ENCODE results near the gene ACADVL. TPM values are rescaled to one million over a fixed set of nuclear protein-coding genes. Genes with fewer than 3 reads are reported as not detected.
A peak's percentile ranks its signal among the peaks of the same experiment; 100 is the strongest.

The ACADVL gene
- total and polyA plus RNA-seq, 2 experiments from 2014 or later, result 441 to 453 TPM

GRCh38 chr17:7221278-7222092 lies 1.7 kb downstream of the ACADVL start:
- Histone ChIP-seq H3K4me3 (peak overlapping the region; percentile 81), H3K4me1 (ENCODE audit: insufficient read depth) (peaks cover 18% of the 10 kb centered on the region; the same call in 1 of the 2 replicates), H3K4me2 (ENCODE audit: unreplicated experiment) (peak overlapping the region; percentile 91), H3K9me3 (ENCODE audit: low read depth) (no peaks in the 10 kb centered on the region), H3F3A (ENCODE audit: insufficient read depth) (peaks cover 23% of the 10 kb centered on the region; the same call in 1 of the 2 replicates), H3K27me3 (replicated peaks; ENCODE audit: insufficient read depth) (no peaks in the 10 kb centered on the region), H3K36me3 (ENCODE audit: low read depth) (peaks cover 21% of the 10 kb centered on the region; the same call in 1 of the 2 replicates), H2AFZ (no peak overlapping the region), H3K79me2 (ENCODE audit: insufficient read depth) (peaks cover 42% of the 10 kb centered on the region), H3K27ac (peak overlapping the region; percentile 86), H3K9me2 (ENCODE audit: insufficient read depth) (no peaks in the 10 kb centered on the region), H4K20me1 (ENCODE audit: insufficient read depth) (no peaks in the 10 kb centered on the region), H3K9ac (peak overlapping the region; percentile 91; the same call in 1 of the 2 replicates)
- in situ Hi-C loops (cut with MboI), result no loop called here
- TF ChIP-seq EZH2phosphoT487 (IDR thresholded peaks at IDR 0.05; ENCODE audit: insufficient read depth, low read depth) (no peak), EZH2 (IDR thresholded peaks at IDR 0.05; ENCODE audit: insufficient read depth, poor library complexity, severe bottlenecking) (no peak)
- DNase-seq, result no peak
- 65% methylated on average over 10 of the region's 10 CpGs for WGBS, 2 experiments (ENCODE audit: low coverage in 1 of 2, low lambda C conversion rate in 2 of 2, missing lambda C conversion rate in 2 of 2)

- H3K27me3 ChIP-seq (replicated peaks; ENCODE audit: insufficient read depth), result no peaks in the 10 kb centered on the region
- H3K79me2 ChIP-seq (ENCODE audit: insufficient read depth), result peaks cover 36% of the 10 kb centered on the region
- H3K4me3 ChIP-seq, result no peak overlapping the region
- in situ Hi-C loops (cut with MboI), result no loop called here
- H3K4me2 ChIP-seq (ENCODE audit: unreplicated experiment), result no peak overlapping the region
- no peak overlapping the region for H2AFZ ChIP-seq
- WGBS, 2 experiments (ENCODE audit: low coverage in 1 of 2, low lambda C conversion rate in 2 of 2, missing lambda C conversion rate in 2 of 2), result 76 to 80% methylated on average over 15 of the region's 15 CpGs
- H3K27ac ChIP-seq, result no peak overlapping the region
- no peaks in the 10 kb centered on the region for H4K20me1 ChIP-seq (ENCODE audit: insufficient read depth)
- peaks cover 21% of the 10 kb centered on the region; the same call in 1 of the 2 replicates for H3K36me3 ChIP-seq (ENCODE audit: low read depth)
- no peak for DNase-seq
- peak overlapping the region; percentile 91; the same call in 1 of the 2 replicates for H3K9ac ChIP-seq
- peaks cover 21% of the 10 kb centered on the region; the same call in 1 of the 2 replicates for H3F3A ChIP-seq (ENCODE audit: insufficient read depth)
- TF ChIP-seq EZH2 (IDR thresholded peaks at IDR 0.05; ENCODE audit: insufficient read depth, poor library complexity, severe bottlenecking) (no peak), EZH2phosphoT487 (IDR thresholded peaks at IDR 0.05; ENCODE audit: insufficient read depth, low read depth) (no peak)
- H3K9me2 ChIP-seq (ENCODE audit: insufficient read depth), result no peaks in the 10 kb centered on the region
- peaks cover 15% of the 10 kb centered on the region; the same call in 1 of the 2 replicates for H3K4me1 ChIP-seq (ENCODE audit: insufficient read depth)
- no peaks in the 10 kb centered on the region for H3K9me3 ChIP-seq (ENCODE audit: low read depth)
Measured at GRCh38 chr17:7222093-7222971, 2.6 kb downstream of the ACADVL start.

GRCh38 chr17:7222972-7223292 lies 3.2 kb downstream of the ACADVL start:
- Histone ChIP-seq H3F3A (ENCODE audit: insufficient read depth) (peaks cover 21% of the 10 kb centered on the region; the same call in 1 of the 2 replicates), H3K27ac (no peak overlapping the region), H3K27me3 (replicated peaks; ENCODE audit: insufficient read depth) (no peaks in the 10 kb centered on the region), H3K9ac (no peak overlapping the region), H3K4me3 (no peak overlapping the region), H2AFZ (no peak overlapping the region), H4K20me1 (ENCODE audit: insufficient read depth) (no peaks in the 10 kb centered on the region), H3K36me3 (ENCODE audit: low read depth) (peaks cover 21% of the 10 kb centered on the region; the same call in 1 of the 2 replicates), H3K9me3 (ENCODE audit: low read depth) (no peaks in the 10 kb centered on the region), H3K4me1 (ENCODE audit: insufficient read depth) (peaks cover 11% of the 10 kb centered on the region; the same call in 1 of the 2 replicates), H3K4me2 (ENCODE audit: unreplicated experiment) (no peak overlapping the region), H3K79me2 (ENCODE audit: insufficient read depth) (peaks cover 32% of the 10 kb centered on the region), H3K9me2 (ENCODE audit: insufficient read depth) (no peaks in the 10 kb centered on the region)
- in situ Hi-C loops (cut with MboI), result no loop called here
- TF ChIP-seq EZH2 (IDR thresholded peaks at IDR 0.05; ENCODE audit: insufficient read depth, poor library complexity, severe bottlenecking) (no peak), EZH2phosphoT487 (IDR thresholded peaks at IDR 0.05; ENCODE audit: insufficient read depth, low read depth) (no peak)
- 69 to 77% methylated on average over 7 of the region's 7 CpGs for WGBS, 2 experiments (ENCODE audit: low coverage in 1 of 2, low lambda C conversion rate in 2 of 2, missing lambda C conversion rate in 2 of 2)
- DNase-seq, result no peak

- WGBS, 2 experiments (ENCODE audit: low coverage in 1 of 2, low lambda C conversion rate in 2 of 2, missing lambda C conversion rate in 2 of 2), result 72 to 78% methylated on average over 4 of the region's 4 CpGs
- Histone ChIP-seq H3K4me2 (ENCODE audit: unreplicated experiment) (no peak overlapping the region), H3K27me3 (replicated peaks; ENCODE audit: insufficient read depth) (no peaks in the 10 kb centered on the region), H3F3A (ENCODE audit: insufficient read depth) (peaks cover 21% of the 10 kb centered on the region; the same call in 1 of the 2 replicates), H3K9me3 (ENCODE audit: low read depth) (no peaks in the 10 kb centered on the region), H3K79me2 (ENCODE audit: insufficient read depth) (peaks cover 32% of the 10 kb centered on the region), H4K20me1 (ENCODE audit: insufficient read depth) (no peaks in the 10 kb centered on the region), H3K4me1 (ENCODE audit: insufficient read depth) (0 out of 2 replicates have a peak, but pooled peaks cover 7% of the 10 kb centered on the region), H3K9ac (no peak overlapping the region), H3K36me3 (ENCODE audit: low read depth) (peaks cover 21% of the 10 kb centered on the region; the same call in 1 of the 2 replicates), H3K27ac (no peak overlapping the region), H3K4me3 (no peak overlapping the region), H2AFZ (no peak overlapping the region), H3K9me2 (ENCODE audit: insufficient read depth) (no peaks in the 10 kb centered on the region)
- TF ChIP-seq EZH2phosphoT487 (IDR thresholded peaks at IDR 0.05; ENCODE audit: insufficient read depth, low read depth) (no peak), EZH2 (IDR thresholded peaks at IDR 0.05; ENCODE audit: insufficient read depth, poor library complexity, severe bottlenecking) (no peak)
- in situ Hi-C loops (cut with MboI), result no loop called here
- DNase-seq, result no peak
Measured at GRCh38 chr17:7223375-7223774, 3.6 kb downstream of the ACADVL start.
